PFSK-1 (cell line): ENCODE results near the gene PDE4B.

Experiments used
- FOXP2 ChIP-seq: optimal IDR thresholded peaks from 2 replicates; pipeline ENCODE3; 2011; ENCODE audit warnings: borderline replicate concordance, control low read depth, inconsistent platforms; ENCODE audit not compliant: insufficient read depth; ENCODE audit errors: extremely low read length, extremely low read depth
- POLR2AphosphoS5 ChIP-seq: IDR thresholded peaks from 2 replicates; pipeline ENCODE4 v1.6.1; 2012; ENCODE audit warnings: low read depth, mild to moderate bottlenecking, control low read depth, low read length, moderate library complexity
- SIN3A ChIP-seq: IDR thresholded peaks from 2 replicates; pipeline ENCODE4 v1.6.1; 2012; ENCODE audit warnings: mild to moderate bottlenecking, low read length, moderate library complexity, borderline replicate concordance; ENCODE audit not compliant: insufficient read depth
- TAF1 ChIP-seq: IDR thresholded peaks from 2 replicates; pipeline ENCODE4 v1.6.1; 2012; ENCODE audit warnings: low read length, control low read depth, borderline replicate concordance; ENCODE audit not compliant: insufficient read depth
- TF ChIP-seq, protein P1 (sequence below), 2 experiments: IDR thresholded peaks; 2 replicates each; pipeline versions ENCODE4 v1.6.1 to v1.8.0; 2011 to 2012; ENCODE audit warnings: low read depth in 2 of 2, low read length in 2 of 2, control low read depth in 1 of 2, inconsistent platforms in 1 of 2, mild to moderate bottlenecking in 1 of 2, moderate library complexity in 1 of 2; ENCODE audit not compliant: insufficient read depth in 1 of 2

Gene PDE4B

DNA sequence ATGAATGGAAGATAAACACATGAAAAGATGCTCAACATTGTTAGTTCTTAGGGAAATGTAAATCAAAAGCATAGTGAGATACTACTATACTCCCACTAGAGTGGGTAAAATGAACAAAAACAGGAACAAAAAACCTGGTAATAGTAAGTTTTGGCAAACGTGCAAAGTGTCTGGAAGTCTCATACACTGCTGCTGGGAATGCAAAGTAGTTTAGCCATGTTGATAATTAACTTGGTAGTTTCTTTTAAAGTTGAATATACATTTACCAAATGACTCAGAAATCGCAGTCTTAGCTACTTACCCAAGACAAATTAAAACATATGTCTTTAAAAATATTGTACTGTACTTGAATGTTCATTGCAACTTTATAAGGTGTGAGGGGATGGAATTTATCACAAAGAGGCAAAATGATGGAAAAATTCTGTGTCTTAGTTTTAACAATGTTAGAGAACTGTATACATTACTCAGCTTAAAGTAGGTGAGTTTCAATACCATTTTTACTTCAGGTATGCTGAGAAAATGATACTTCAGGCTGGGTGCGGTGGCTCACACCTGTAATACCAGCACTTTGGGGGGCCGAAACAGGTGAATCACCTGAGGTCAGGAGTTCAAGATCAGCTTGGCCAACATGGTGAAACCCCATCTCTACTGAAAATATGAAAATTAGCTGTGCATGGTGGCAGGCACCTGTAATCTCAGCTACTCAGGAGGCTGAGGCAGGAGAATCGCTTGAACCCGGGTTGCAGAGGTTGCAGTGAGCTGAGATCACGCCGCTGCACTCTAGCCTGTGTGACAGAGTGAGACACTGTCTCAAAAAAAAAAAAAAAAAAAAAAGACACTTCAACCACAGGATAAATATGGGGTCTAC lies 102.3 kb downstream of the PDE4B start:
- TF ChIP-seq SIN3A, result no peak
- TF ChIP-seq, protein P1, sequence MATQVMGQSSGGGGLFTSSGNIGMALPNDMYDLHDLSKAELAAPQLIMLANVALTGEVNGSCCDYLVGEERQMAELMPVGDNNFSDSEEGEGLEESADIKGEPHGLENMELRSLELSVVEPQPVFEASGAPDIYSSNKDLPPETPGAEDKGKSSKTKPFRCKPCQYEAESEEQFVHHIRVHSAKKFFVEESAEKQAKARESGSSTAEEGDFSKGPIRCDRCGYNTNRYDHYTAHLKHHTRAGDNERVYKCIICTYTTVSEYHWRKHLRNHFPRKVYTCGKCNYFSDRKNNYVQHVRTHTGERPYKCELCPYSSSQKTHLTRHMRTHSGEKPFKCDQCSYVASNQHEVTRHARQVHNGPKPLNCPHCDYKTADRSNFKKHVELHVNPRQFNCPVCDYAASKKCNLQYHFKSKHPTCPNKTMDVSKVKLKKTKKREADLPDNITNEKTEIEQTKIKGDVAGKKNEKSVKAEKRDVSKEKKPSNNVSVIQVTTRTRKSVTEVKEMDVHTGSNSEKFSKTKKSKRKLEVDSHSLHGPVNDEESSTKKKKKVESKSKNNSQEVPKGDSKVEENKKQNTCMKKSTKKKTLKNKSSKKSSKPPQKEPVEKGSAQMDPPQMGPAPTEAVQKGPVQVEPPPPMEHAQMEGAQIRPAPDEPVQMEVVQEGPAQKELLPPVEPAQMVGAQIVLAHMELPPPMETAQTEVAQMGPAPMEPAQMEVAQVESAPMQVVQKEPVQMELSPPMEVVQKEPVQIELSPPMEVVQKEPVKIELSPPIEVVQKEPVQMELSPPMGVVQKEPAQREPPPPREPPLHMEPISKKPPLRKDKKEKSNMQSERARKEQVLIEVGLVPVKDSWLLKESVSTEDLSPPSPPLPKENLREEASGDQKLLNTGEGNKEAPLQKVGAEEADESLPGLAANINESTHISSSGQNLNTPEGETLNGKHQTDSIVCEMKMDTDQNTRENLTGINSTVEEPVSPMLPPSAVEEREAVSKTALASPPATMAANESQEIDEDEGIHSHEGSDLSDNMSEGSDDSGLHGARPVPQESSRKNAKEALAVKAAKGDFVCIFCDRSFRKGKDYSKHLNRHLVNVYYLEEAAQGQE (IDR thresholded peaks at IDR 0.05; ENCODE audit: insufficient read depth in 1 of 2, low read depth in 2 of 2, low read length in 2 of 2), result no peak

DNA sequence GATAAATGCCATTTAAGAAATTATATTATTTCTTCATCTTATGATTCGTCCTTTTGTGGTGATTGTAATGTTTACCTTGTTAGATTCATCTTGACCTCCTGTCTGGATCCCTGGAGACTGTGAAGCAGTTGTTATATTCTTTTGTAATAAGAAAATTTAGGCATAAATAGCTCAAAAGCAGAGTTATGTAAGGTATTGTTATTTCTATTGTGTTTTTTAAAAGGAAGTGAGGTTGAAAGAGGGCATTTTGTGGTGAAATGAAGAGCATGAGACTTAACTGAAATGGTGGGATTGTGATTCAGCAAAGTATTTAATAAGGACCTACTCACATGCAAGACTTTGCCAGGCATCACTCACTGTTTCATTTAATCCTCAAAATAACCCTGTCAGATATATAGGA lies 104.0 kb downstream of the PDE4B start:
- TF ChIP-seq FOXP2 (no peak), POLR2AphosphoS5 (no peak), TAF1 (no peak)
- TF ChIP-seq, protein P1 (IDR thresholded peaks at IDR 0.05; ENCODE audit: insufficient read depth in 1 of 2, low read depth in 2 of 2, low read length in 2 of 2), result no peak

DNA sequence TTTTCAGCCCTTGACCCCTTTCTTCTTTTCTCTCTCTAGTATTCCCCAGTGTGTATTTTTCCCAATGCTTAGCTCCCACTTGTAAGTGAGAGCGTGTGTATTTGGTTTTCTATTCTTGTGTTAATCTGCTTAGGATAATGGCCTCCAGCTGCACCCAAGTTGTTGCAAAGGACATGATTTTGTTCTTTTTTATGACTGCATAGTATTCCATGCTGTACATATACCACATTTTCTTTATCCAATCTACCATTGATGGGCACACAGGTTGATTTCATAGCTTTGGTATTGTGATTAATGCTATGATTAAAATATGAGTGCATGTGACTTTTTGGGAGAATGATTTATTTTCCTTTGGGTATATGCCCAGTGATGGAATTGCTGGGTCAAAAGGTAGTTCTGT lies 104.8 kb downstream of the PDE4B start:
- TF ChIP-seq POLR2AphosphoS5 (no peak), FOXP2 (no peak), TAF1 (no peak), SIN3A (no peak)
- TF ChIP-seq, protein P1 (IDR thresholded peaks at IDR 0.05; ENCODE audit: insufficient read depth in 1 of 2, low read depth in 2 of 2, low read length in 2 of 2), result no peak

GRCh38 chr1:65904681-65905083 lies 112.0 kb downstream of the PDE4B start:
- TF ChIP-seq, protein P1 (IDR thresholded peaks at IDR 0.05; ENCODE audit: insufficient read depth in 1 of 2, low read depth in 2 of 2, low read length in 2 of 2), result no peak
- TF ChIP-seq SIN3A (no peak), POLR2AphosphoS5 (no peak), FOXP2 (no peak), TAF1 (no peak)

- TF ChIP-seq, protein P1 (IDR thresholded peaks at IDR 0.05; ENCODE audit: insufficient read depth in 1 of 2, low read depth in 2 of 2, low read length in 2 of 2), result no peak
- TF ChIP-seq FOXP2, result no peak
- TF ChIP-seq SIN3A, result no peak
- no peak for TF ChIP-seq TAF1
- TF ChIP-seq POLR2AphosphoS5, result no peak
These were observed 117.7 kb downstream of the PDE4B start for GRCh38 chr1:65910432-65910831.
